Testis (tissue), 3 donors: ENCODE results near the gene CTNNA1. TPM values are rescaled to one million over a fixed set of nuclear protein-coding genes. Genes with fewer than 3 reads are reported as not detected.

Experiments used
- DNase-seq: peaks from one replicate; pipeline ENCODE4 v3.0.0-alpha.2; 2019
- H3K27ac ChIP-seq, 2 donors: fragments of 200-600 bp; sonication (generic); one replicate each; pipeline ENCODE4 v1.5.1; 2019
- H3K27me3 ChIP-seq: fragments of 200-600 bp; sonication (generic); one replicate; pipeline ENCODE4 v1.5.1; 2019
- H3K36me3 ChIP-seq: fragments of 200-600 bp; sonication (generic); one replicate; pipeline ENCODE4 v1.5.1; 2017; ENCODE audit warnings: low read depth; ENCODE audit errors: missing control alignments
- H3K4me1 ChIP-seq: fragments of 200-600 bp; sonication (generic); one replicate; pipeline ENCODE4 v1.5.1; 2019
- H3K4me3 ChIP-seq, 2 donors: fragments of 200-600 bp; sonication (generic); one replicate each; pipeline ENCODE4 v1.5.1; 2017 to 2019
- H3K9me3 ChIP-seq: fragments of 200-600 bp; sonication (generic); one replicate; pipeline ENCODE4 v1.5.1; 2017
- POLR2A ChIP-seq: fragments of 450-650 bp; IDR thresholded peaks from one replicate; pipeline ENCODE4 v1.6.1; 2017; ENCODE audit warnings: antibody characterized with exemption, mild to moderate bottlenecking, moderate library complexity
- WGBS, 2 donors: methylation state at CpG; one replicate each; pipeline ENCODE4 v1.1.5; 2018; 5-methylcytosine and 5-hydroxymethylcytosine counted together
- intact Hi-C: fragments of 100-400 bp; cut with DNase I; formaldehyde crosslinking; loops from one replicate; pipeline ENCODE4 v1.15.1; 2023; ENCODE audit warnings: low total_unique reads
- polyA plus RNA-seq: library from polyadenylated mRNA; stranded (reverse); fragments of 350-450 nt; fragmentation: Illumina TruSeq; extraction: RNeasy Lipid Tissue Mini Kit (QIAGEN cat#74804); gene quantifications from one replicate; pipeline ENCODE4 v1.2.3, GENCODE V29; 2014; ENCODE audit warnings: low read depth, low replicate concordance; ENCODE audit not compliant: insufficient read depth
- total RNA-seq, 2 donors: library from RNA; depleted of rRNA; stranded (reverse); fragments of >200 nt; gene quantifications; one replicate each; pipeline ENCODE4 v1.2.3, GENCODE V29; 2016
- TF ChIP-seq, protein P1 (sequence below), 3 experiments: fragments of 450-650 bp in 2 of 3; fragments of 200-600 bp in 1 of 3; sonication (generic) in 1 of 3; IDR thresholded peaks; one replicate each; pipeline ENCODE4 v1.5.1; 2016 to 2019; ENCODE audit warnings: antibody characterized with exemption in 3 of 3, mild to moderate bottlenecking in 2 of 3, moderate library complexity in 1 of 3

Gene CTNNA1
- total and polyA plus RNA-seq, 3 donors from 2014 or later, result 107 to 154 (median 135) TPM

DNA sequence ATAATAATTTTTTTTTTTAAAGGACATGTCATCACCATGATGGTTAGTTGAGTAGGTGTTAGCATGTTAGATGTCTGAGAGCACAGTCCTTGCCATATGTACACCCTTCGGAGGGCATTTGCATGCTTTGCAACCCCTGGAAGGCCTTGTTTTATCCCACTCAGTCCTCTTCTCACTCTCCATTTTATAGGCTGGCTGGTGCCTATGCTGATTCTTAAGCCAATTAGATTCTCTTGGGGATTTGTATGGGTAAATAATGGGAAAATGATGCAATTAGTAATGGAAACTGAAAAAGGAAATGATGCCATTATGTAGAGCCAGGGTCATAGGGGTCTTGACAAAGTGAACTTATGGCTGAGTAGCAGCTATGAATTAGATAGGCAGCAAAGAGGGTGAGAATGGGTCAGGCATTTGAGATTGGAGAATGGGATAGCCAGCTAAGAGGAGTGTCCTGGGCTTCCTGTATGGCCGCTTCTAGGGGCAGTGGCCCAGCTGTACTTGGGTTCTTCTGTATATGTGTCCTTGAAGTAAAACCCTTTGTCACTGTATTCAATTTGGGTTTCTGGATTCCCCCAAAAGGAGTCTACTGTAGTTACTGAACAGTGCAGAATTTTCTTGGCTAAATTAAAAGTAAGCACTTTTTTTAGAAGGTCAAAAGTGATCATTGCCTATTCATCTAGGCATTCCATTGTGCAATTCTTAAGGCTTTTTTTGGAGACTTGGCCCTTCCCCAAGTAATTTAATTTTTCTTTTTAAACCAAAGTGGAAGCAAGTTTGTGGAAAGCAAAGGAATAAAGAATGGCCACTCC is 90.3 kb downstream of the CTNNA1 start:
- TF ChIP-seq, protein P1, sequence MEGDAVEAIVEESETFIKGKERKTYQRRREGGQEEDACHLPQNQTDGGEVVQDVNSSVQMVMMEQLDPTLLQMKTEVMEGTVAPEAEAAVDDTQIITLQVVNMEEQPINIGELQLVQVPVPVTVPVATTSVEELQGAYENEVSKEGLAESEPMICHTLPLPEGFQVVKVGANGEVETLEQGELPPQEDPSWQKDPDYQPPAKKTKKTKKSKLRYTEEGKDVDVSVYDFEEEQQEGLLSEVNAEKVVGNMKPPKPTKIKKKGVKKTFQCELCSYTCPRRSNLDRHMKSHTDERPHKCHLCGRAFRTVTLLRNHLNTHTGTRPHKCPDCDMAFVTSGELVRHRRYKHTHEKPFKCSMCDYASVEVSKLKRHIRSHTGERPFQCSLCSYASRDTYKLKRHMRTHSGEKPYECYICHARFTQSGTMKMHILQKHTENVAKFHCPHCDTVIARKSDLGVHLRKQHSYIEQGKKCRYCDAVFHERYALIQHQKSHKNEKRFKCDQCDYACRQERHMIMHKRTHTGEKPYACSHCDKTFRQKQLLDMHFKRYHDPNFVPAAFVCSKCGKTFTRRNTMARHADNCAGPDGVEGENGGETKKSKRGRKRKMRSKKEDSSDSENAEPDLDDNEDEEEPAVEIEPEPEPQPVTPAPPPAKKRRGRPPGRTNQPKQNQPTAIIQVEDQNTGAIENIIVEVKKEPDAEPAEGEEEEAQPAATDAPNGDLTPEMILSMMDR (IDR thresholded peaks at IDR 0.05), result no peak
- TF ChIP-seq POLR2A, result no peak
- Histone ChIP-seq H3K27me3 (no peaks in the 10 kb centered on the region), H3K27ac (no peak overlapping the region), H3K36me3 (no peaks in the 10 kb centered on the region), H3K4me3 (no peak overlapping the region), H3K9me3 (no peaks in the 10 kb centered on the region), H3K4me1 (peaks cover 25% of the 10 kb centered on the region)
- DNase-seq, result no peak
- WGBS, 2 donors, result 67 to 83% methylated on average over 2 of the region's 2 CpGs
- intact Hi-C loops, result no loop called here

GRCh38 chr5:138844125-138844461 is 90.9 kb downstream of the CTNNA1 start:
- H3K4me1 ChIP-seq, result peaks cover 25% of the 10 kb centered on the region
- intact Hi-C loops, result no loop called here
- H3K9me3 ChIP-seq, result no peaks in the 10 kb centered on the region
- H3K27ac ChIP-seq, result no peak overlapping the region
- WGBS, 2 donors, result 92 to 94% methylated on average over 4 of the region's 4 CpGs
- DNase-seq, result no peak
- H3K36me3 ChIP-seq, result no peaks in the 10 kb centered on the region
- no peaks in the 10 kb centered on the region for H3K27me3 ChIP-seq
- H3K4me3 ChIP-seq, result no peak overlapping the region
- TF ChIP-seq POLR2A, result no peak
- TF ChIP-seq, protein P1 (IDR thresholded peaks at IDR 0.05), result no peak

DNA sequence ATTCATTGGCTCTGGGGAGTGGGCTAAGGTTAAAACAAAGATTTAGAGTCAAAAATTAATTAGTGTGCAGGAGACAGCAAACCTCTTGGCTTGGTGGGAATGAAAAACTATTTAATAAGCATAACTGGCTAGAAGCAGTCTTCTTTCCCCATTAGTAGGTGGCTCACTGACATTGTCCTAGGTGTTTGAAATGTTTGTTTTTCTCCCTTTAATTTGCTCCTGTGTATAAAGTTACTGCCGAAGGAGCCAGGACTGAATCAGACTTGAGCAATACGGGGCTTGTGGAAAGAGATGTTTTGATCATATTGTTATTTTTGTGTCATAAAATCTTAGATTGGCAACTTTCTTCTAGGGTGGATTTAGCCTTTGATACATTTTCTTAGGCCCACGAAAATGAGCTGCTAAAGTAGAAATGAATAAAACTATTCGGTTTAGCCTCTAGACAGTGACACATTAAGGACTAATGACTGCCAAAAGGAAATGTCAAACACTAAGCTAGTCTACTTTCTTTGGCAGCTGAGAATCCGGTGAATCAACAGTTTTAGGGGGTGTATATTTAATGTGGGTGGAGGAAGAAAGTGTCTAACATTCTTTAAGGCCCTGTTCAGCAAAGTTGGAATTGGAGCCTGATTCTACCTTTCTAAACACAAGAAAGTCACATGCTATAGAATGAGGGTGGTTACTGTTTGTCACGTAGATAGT is 91.7 kb downstream of the CTNNA1 start:
- DNase-seq, result no peak
- Histone ChIP-seq H3K36me3 (no peaks in the 10 kb centered on the region), H3K4me1 (peaks cover 25% of the 10 kb centered on the region), H3K9me3 (no peaks in the 10 kb centered on the region), H3K27ac (no peak overlapping the region), H3K27me3 (no peaks in the 10 kb centered on the region), H3K4me3 (no peak overlapping the region)
- TF ChIP-seq, protein P1 (IDR thresholded peaks at IDR 0.05), result no peak
- no peak for TF ChIP-seq POLR2A
- intact Hi-C loops, result no loop called here
- WGBS, 2 donors, result 44 to 47% methylated on average over 6 of the region's 6 CpGs

DNA sequence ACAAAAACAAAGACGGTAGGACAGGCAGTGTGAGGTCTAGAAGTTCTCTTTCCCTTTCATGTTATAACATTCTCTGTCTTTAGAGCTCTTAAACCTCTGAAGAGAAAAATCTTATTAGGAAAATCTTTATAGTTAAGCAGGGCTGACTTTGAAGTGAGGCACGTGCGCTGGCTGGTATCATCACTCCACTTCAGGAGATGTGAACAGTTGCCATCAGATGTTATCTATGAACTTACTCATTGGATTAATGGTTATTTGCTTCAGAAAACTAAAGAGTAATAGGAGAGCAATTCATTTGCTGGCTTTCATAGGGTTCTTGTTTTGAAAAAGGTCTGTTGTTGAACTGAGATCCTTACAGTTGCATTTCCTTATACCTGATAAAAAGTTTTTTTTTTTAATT is 96.2 kb downstream of the CTNNA1 start:
- H3K9me3 ChIP-seq, result no peaks in the 10 kb centered on the region
- intact Hi-C loops, result no loop called here
- no peak overlapping the region for H3K4me3 ChIP-seq
- H3K36me3 ChIP-seq, result no peaks in the 10 kb centered on the region
- no peak for DNase-seq
- no peaks in the 10 kb centered on the region for H3K27me3 ChIP-seq
- H3K4me1 ChIP-seq, result peaks cover 10% of the 10 kb centered on the region
- H3K27ac ChIP-seq, result no peak overlapping the region
- TF ChIP-seq, protein P1 (IDR thresholded peaks at IDR 0.05), result no peak
- TF ChIP-seq POLR2A, result no peak
- WGBS, 2 donors, result 53 to 58% methylated on average over 3 of the region's 3 CpGs
